Ishikawa (cell line): ENCODE data around the gene PRSS38.

ENCODE experiments used
- CEBPB ChIP-seq: IDR thresholded peaks from 2 replicates; pipeline ENCODE4 v1.6.1; 2012
- CREB1 ChIP-seq: IDR thresholded peaks from 2 replicates; pipeline ENCODE4 v1.6.1; 2012; ENCODE audit warnings: low read depth
- EGR1 ChIP-seq: IDR thresholded peaks from 2 replicates; pipeline ENCODE4 v1.6.1; 2012
- EP300 ChIP-seq: IDR thresholded peaks from 2 replicates; pipeline ENCODE4 v1.6.1; 2012; ENCODE audit warnings: borderline replicate concordance
- FOXM1 ChIP-seq: IDR thresholded peaks from 2 replicates; pipeline ENCODE4 v1.6.1; 2012; ENCODE audit warnings: low read depth, borderline replicate concordance
- NFIC ChIP-seq: IDR thresholded peaks from 2 replicates; pipeline ENCODE4 v1.6.1; 2012
- RAD21 ChIP-seq: IDR thresholded peaks from 2 replicates; pipeline ENCODE4 v1.6.1; 2012; ENCODE audit warnings: low read depth
- TAF1 ChIP-seq: IDR thresholded peaks from 2 replicates; pipeline ENCODE4 v1.6.1; 2012; ENCODE audit warnings: low read depth, mild to moderate bottlenecking
- TCF12 ChIP-seq: IDR thresholded peaks from 2 replicates; pipeline ENCODE4 v1.6.1; 2012; ENCODE audit warnings: low read depth
- TEAD4 ChIP-seq: IDR thresholded peaks from 2 replicates; pipeline ENCODE4 v1.6.1; 2012
- YY1 ChIP-seq: IDR thresholded peaks from 2 replicates; pipeline ENCODE4 v1.6.1; 2012; ENCODE audit warnings: low read depth
- ZBTB7A ChIP-seq: IDR thresholded peaks from 2 replicates; pipeline ENCODE4 v1.6.1; 2012; ENCODE audit warnings: low read depth
- TF ChIP-seq, protein P1 (sequence below): IDR thresholded peaks from 2 replicates; pipeline ENCODE4 v1.6.1; 2012
- TF ChIP-seq, protein P2 (sequence below): IDR thresholded peaks from 2 replicates; pipeline ENCODE4 v1.6.1; 2012
- TF ChIP-seq, protein P3 (sequence below): IDR thresholded peaks from 2 replicates; pipeline ENCODE4 v1.6.1; 2012; ENCODE audit warnings: low read depth, mild to moderate bottlenecking

The PRSS38 gene

DNA sequence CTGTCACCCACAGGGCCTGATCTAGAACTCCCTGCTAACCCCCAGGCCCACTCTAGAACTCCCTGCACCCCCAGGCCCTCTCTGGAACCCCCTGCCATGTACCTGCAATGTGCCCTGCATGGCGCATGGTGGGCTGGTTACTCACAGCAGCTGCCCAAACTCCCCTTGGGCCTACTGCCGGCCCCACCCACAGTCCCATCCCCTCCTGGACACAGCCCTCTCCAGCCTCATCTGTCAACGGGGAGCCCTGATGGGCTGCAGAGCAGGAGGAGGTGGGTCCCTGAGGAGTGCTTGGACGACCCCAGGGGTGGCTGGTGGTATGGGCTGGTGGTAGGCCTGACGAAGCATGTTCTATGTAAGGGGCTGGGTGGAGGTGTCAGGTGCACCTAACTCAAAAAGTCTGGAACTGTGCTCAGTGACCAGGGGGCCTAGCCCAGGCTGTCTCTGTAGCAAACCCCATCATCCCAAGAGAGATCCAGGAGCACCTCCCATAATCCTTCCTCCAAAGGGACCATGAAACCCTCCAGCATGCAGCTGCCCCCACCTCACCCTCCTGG is 19.0 kb upstream of the PRSS38 start:
- no peak for TF ChIP-seq TEAD4
- TF ChIP-seq, protein P1, sequence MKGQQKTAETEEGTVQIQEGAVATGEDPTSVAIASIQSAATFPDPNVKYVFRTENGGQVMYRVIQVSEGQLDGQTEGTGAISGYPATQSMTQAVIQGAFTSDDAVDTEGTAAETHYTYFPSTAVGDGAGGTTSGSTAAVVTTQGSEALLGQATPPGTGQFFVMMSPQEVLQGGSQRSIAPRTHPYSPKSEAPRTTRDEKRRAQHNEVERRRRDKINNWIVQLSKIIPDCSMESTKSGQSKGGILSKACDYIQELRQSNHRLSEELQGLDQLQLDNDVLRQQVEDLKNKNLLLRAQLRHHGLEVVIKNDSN, result no peak
- TF ChIP-seq, protein P2, sequence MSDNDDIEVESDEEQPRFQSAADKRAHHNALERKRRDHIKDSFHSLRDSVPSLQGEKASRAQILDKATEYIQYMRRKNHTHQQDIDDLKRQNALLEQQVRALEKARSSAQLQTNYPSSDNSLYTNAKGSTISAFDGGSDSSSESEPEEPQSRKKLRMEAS, result no peak
- no peak for TF ChIP-seq FOXM1
- no peak for TF ChIP-seq TAF1
- no peak for TF ChIP-seq CREB1
- no peak for TF ChIP-seq EGR1
- no peak for TF ChIP-seq TCF12
- TF ChIP-seq, protein P3, sequence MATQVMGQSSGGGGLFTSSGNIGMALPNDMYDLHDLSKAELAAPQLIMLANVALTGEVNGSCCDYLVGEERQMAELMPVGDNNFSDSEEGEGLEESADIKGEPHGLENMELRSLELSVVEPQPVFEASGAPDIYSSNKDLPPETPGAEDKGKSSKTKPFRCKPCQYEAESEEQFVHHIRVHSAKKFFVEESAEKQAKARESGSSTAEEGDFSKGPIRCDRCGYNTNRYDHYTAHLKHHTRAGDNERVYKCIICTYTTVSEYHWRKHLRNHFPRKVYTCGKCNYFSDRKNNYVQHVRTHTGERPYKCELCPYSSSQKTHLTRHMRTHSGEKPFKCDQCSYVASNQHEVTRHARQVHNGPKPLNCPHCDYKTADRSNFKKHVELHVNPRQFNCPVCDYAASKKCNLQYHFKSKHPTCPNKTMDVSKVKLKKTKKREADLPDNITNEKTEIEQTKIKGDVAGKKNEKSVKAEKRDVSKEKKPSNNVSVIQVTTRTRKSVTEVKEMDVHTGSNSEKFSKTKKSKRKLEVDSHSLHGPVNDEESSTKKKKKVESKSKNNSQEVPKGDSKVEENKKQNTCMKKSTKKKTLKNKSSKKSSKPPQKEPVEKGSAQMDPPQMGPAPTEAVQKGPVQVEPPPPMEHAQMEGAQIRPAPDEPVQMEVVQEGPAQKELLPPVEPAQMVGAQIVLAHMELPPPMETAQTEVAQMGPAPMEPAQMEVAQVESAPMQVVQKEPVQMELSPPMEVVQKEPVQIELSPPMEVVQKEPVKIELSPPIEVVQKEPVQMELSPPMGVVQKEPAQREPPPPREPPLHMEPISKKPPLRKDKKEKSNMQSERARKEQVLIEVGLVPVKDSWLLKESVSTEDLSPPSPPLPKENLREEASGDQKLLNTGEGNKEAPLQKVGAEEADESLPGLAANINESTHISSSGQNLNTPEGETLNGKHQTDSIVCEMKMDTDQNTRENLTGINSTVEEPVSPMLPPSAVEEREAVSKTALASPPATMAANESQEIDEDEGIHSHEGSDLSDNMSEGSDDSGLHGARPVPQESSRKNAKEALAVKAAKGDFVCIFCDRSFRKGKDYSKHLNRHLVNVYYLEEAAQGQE, result no peak

DNA sequence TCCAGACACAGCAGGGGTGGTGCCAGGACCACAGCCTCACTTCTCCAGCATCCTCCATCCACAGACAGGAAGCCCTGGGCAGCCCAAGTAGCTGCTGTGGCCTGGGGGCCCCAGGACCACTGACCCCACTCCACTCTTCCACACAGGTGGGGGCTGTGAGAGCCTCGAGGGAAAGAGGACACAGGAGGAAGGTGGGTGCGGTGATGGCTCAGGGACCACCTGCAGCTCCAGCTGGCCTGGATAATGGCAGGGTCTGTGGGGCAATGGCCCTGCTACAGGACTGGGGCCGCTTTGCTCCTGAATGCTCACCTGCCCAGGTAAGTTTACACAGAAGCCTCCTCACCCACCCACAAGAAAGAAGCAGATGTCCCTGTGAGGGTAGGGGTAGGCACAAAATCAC is 18.3 kb upstream of the PRSS38 start:
- TF ChIP-seq EGR1, result no peak
- TF ChIP-seq FOXM1, result no peak
- TF ChIP-seq TAF1, result no peak
- no peak for TF ChIP-seq TCF12

DNA sequence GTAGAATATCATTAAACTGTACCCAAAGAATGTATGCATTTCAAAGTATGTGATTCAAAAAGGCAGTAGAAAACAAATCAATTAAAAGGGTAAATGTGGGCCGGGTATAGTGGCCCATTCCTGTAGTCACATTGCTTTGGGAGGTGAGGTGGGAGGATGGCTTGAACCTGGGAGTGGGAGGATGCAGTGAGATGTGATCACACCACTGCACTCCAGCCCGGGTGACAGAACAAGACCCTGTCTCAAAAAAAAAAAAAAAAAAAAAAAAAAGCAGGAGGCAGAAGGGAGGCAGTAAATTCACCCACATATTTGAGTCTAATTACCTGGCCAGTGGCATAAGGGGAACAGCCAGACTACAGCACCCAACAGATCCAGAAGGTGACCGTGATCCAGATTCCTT is 17.9 kb upstream of the PRSS38 start:
- TF ChIP-seq EP300, result no peak
- TF ChIP-seq, protein P1, result no peak
- TF ChIP-seq CEBPB, result no peak
- TF ChIP-seq FOXM1, result no peak
- TF ChIP-seq, protein P2, result no peak
- TF ChIP-seq, protein P3, result no peak
- no peak for TF ChIP-seq ZBTB7A
- TF ChIP-seq EGR1, result no peak
- TF ChIP-seq CREB1, result no peak
- no peak for TF ChIP-seq NFIC
- no peak for TF ChIP-seq YY1
- TF ChIP-seq RAD21, result no peak

DNA sequence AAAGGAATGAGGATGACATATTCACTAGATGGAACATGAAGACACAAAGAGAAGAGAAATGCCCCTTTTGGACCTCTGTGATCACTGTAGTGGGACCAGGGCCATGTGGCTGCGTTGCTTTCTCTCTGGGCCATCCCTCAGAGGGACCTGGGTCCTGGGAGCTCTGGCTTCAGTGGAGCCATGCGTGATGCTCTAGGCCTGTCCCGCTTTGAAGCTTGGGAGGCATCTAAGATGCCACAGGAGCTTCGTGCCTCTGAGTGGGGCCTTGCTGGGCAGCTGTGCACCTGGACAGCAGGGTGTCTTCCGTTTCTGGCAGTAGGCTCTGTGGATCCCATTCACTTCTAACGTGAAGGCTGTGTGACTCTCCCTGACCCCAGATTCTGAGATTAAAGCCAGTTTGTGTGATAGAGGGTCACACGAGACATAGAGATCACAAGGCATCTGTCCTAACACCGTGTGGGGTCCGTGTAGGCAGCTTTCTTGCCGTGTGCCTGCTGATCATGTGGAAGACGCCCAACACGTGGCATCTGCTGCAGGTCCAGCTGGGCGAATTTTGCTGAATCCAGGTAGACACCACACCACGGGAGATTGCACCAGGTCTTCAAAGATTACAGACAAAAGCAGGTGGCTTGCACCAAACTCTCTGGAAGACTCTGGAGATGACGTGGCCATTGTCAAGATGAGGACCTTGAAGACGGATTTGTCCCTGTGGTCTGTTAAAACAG is 17.2 kb upstream of the PRSS38 start:
- TF ChIP-seq, protein P2, result no peak
- no peak for TF ChIP-seq NFIC
- no peak for TF ChIP-seq RAD21
- TF ChIP-seq TCF12, result no peak
- no peak for TF ChIP-seq CEBPB
- TF ChIP-seq, protein P3, result no peak
- no peak for TF ChIP-seq ZBTB7A
- TF ChIP-seq CREB1, result no peak
